ENCODE data around the gene ADAM12. TPM values are rescaled to one million over a fixed set of nuclear protein-coding genes. Genes with fewer than 3 reads are reported as not detected.

Gene ADAM12
- polyA plus RNA-seq, 1 experiment, result 8.6 TPM

DNA sequence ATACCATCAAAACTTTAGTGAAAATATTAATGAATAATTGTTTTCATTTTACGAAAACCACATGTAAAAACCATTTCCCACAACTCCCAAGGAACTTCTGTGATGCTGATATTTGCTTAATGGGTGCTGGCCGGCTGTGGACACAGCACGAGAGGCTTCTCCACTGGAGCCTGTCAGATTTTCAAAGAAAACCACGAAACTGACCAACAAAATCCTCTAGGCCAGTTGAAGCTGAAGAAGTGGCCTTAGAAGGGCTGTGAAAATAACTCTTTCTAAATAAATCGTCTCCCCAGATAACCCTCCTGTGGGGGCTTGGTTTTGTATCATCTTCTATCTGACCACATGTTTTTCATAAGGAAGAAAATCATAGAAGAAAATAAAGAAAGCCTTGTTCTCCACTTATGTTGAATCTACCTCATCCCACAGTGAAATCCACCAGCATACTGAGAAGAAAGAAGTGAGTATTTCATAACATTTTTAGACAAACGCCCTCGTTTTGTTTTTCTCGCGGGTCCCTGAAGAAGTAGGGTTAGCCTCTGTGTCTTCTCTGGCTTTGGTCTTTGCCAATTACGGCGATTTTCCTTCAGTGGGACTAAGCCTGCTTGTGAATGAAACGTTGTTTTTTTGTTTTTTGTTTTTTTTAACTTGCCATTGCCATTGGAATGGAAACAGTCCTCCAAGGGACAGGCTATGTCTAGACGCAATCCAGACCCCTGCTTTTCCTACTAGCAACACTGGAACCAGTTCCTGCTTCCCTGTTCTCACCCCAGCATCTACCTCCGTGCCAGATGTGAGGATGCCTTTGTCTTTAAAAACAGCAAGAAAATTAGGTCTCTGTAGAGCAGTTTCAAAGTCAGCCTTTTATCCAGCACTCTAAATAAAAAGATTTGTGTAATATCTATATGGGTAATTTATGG, 123.9 kb downstream of the ADAM12 start:
- TF ChIP-seq, protein P1, sequence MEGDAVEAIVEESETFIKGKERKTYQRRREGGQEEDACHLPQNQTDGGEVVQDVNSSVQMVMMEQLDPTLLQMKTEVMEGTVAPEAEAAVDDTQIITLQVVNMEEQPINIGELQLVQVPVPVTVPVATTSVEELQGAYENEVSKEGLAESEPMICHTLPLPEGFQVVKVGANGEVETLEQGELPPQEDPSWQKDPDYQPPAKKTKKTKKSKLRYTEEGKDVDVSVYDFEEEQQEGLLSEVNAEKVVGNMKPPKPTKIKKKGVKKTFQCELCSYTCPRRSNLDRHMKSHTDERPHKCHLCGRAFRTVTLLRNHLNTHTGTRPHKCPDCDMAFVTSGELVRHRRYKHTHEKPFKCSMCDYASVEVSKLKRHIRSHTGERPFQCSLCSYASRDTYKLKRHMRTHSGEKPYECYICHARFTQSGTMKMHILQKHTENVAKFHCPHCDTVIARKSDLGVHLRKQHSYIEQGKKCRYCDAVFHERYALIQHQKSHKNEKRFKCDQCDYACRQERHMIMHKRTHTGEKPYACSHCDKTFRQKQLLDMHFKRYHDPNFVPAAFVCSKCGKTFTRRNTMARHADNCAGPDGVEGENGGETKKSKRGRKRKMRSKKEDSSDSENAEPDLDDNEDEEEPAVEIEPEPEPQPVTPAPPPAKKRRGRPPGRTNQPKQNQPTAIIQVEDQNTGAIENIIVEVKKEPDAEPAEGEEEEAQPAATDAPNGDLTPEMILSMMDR (IDR thresholded peaks at IDR 0.05; ENCODE audit: insufficient read depth, low read depth, low read length), result no peak
- DNase-seq (ENCODE audit: low read depth), result no peak
- H3K4me3 ChIP-seq (ENCODE audit: low read depth, low read length), result no peak overlapping the region

DNA sequence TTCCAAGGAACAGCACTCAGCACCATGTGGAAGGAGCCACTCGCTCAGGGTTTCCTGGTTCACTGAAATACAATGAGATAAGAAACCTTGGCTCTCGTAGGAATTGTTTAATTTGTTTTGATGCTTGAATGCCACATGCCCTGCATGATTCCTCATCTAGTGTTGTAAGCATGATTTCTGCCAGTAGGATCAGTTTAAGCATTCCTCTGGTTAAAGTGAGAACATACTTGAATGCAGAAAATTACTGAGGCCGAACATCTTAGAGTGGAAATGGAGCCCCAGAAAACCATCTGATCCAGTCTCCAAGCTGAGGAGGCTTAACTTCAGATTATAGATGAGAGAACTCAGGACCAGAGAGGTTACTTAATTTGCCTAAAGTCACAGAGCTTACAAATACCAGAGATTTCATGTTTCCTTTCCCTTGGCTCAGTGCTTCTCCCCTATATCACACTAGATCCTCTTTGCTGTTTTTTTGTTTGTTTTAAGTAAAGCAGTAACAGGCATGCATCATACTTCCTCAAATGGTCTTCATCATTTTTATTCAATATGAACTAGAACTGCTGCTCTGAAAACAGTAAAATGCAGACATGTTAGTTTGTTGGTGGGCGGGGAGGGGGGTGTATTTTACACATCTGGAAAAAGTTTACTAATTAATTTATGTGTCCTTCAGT, 125.1 kb downstream of the ADAM12 start:
- ChIA-PET CTCF (interaction anchor here (0.7 kb wide), 1 partner anchor 145 kb away, joined by 3 read pairs; no protein-coding TSS in a partner anchor), POLR2A (no interaction called here)
- DNase-seq (ENCODE audit: low read depth), result no peak
- H3K36me3 ChIP-seq (ENCODE audit: control insufficient read depth, insufficient read depth, low read length), result no peaks in the 10 kb centered on the region
- TF ChIP-seq, protein P1 (IDR thresholded peaks at IDR 0.05; ENCODE audit: insufficient read depth, low read depth, low read length), result no peak
- no peak overlapping the region for H3K4me3 ChIP-seq (ENCODE audit: low read depth, low read length)
- no peaks in the 10 kb centered on the region for H3K27me3 ChIP-seq (ENCODE audit: control insufficient read depth, insufficient read depth, low read length)

More for the DNA sequence above, 123.9 kb downstream of the ADAM12 start:
- no peaks in the 10 kb centered on the region for H3K36me3 ChIP-seq (ENCODE audit: control insufficient read depth, insufficient read depth, low read length)
- POLR2A ChIA-PET, result interaction anchor here (0.5 kb wide), 1 partner anchor 32 kb away, joined by 14 read pairs; no protein-coding TSS in a partner anchor
- CTCF ChIA-PET, result interaction anchor here (0.7 kb wide), 1 partner anchor 144 kb away, joined by 3 read pairs; no protein-coding TSS in a partner anchor
- no peaks in the 10 kb centered on the region for H3K27me3 ChIP-seq (ENCODE audit: control insufficient read depth, insufficient read depth, low read length)

DNA sequence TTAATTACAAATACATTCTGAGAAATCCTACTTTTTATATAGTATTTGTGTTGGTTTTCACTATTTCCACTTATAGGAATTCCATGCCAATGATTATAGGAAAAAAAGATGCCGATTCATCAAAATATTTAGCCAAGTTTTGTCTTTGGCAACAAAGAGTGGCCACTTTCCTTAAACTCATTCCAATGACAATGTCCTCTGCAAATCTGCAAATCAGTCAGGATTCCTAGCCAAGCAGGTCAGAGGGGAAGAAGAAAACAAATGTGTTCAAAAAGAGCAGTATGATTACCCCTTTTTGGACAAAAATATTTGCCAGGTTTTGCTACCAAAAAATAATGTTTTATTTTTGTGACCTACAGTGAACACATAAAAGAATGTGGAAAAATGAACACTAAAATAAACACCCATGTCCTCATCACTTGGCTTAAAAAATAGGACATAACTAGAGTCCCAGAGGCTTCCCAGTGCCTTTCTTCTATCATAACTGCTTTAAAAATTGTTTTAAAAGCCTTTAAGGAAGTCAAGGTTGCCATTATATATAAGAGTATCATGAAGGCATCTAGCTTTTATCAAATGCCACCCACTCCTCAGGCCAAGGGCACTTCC, 125.9 kb downstream of the ADAM12 start:
- Histone ChIP-seq H3K4me3 (ENCODE audit: low read depth, low read length) (no peak overlapping the region), H3K36me3 (ENCODE audit: control insufficient read depth, insufficient read depth, low read length) (no peaks in the 10 kb centered on the region), H3K27me3 (ENCODE audit: control insufficient read depth, insufficient read depth, low read length) (no peaks in the 10 kb centered on the region)
- POLR2A ChIA-PET, result no interaction called here
- DNase-seq (ENCODE audit: low read depth), result no peak
- CTCF ChIA-PET, result no interaction called here
- TF ChIP-seq, protein P1 (IDR thresholded peaks at IDR 0.05; ENCODE audit: insufficient read depth, low read depth, low read length), result no peak

DNA sequence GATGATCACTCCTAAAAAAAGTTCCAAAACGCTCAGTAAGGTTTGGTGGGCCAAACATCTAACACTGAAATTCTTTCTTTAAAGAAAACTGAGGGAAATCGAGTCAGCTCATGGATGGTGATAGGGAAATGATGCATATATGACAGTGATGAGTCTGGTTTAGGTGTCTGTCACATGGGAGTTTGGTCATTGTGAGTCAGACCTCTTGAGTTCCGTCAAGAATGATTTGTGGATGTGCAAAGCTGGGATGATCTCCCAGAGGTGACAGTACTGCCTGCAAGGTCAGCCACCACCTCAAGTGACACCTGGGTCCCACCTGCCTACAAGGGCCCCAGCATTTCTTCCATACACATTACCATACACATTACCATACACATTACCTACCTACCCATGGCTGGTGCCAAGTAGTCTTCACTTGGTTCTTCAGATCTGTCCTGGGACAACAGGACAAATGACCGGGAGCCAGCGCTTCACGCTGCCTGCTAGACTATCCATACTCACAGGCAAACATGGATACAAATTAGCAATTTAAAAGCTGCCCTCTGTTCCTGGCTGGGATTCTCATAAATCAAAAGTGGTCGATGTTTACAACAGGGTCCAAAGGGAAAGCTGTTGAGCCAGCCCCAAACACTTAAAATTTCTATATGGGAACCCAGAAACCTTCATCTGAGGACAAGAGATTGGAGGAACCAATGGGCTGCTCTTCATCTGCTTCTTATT, 128.4 kb downstream of the ADAM12 start:
- Histone ChIP-seq H3K4me3 (ENCODE audit: low read depth, low read length) (no peak overlapping the region), H3K36me3 (ENCODE audit: control insufficient read depth, insufficient read depth, low read length) (no peaks in the 10 kb centered on the region), H3K27me3 (ENCODE audit: control insufficient read depth, insufficient read depth, low read length) (no peaks in the 10 kb centered on the region)
- TF ChIP-seq, protein P1 (IDR thresholded peaks at IDR 0.05; ENCODE audit: insufficient read depth, low read depth, low read length), result no peak
- ChIA-PET POLR2A (no interaction called here), CTCF (interaction anchor here (1.1 to 2.1 kb wide), 2 partner anchors 127 to 244 kb away, joined by 5 to 7 read pairs; no protein-coding TSS in a partner anchor)
- DNase-seq (ENCODE audit: low read depth), result no peak
